Skeletal muscle tissue (tissue), 1 donor: Measurements from ENCODE around the gene NPB. TPM values are rescaled to one million over a fixed set of nuclear protein-coding genes. Genes with fewer than 3 reads are reported as not detected.

Source experiments
- total RNA-seq: library from RNA; depleted of rRNA; stranded (reverse); fragments of >200 nt; gene quantifications from one replicate; pipeline ENCODE4 v1.2.3, GENCODE V29; 2014

The NPB gene
- total RNA-seq, 1 donor from 2014 or later = 1.0 TPM

Other genes with a start within 250 kb of the NPB start
- 1.0 TPM for gene PDE6G, start 245.7 kb upstream of the NPB start, total RNA-seq
- gene OXLD1, start 235.6 kb upstream of the NPB start, total RNA-seq = 10.4 TPM
- gene CCDC137, start 235.5 kb upstream of the NPB start, total RNA-seq = 5.7 TPM
- 25.1 TPM for gene ARL16, start 218.4 kb upstream of the NPB start, total RNA-seq
- 27.7 TPM for gene HGS, start 218.2 kb upstream of the NPB start, total RNA-seq
- gene MRPL12, start 198.9 kb upstream of the NPB start, total RNA-seq = 4.7 TPM
- gene SLC25A10, start 190.0 kb upstream of the NPB start, total RNA-seq = 6.8 TPM
- not detected for gene GCGR, start 98.1 kb upstream of the NPB start, total RNA-seq
- 81.9 TPM for gene MCRIP1, start 68.9 kb upstream of the NPB start, total RNA-seq
- gene PPP1R27, start 67.2 kb upstream of the NPB start, total RNA-seq = 35.0 TPM
- 264 TPM for gene P4HB, start 41.7 kb upstream of the NPB start, total RNA-seq
- gene ARHGDIA, start 30.9 kb upstream of the NPB start, total RNA-seq = 43.3 TPM
- gene ALYREF, start 10.7 kb upstream of the NPB start, total RNA-seq = 78.8 TPM
- 104 TPM for gene ANAPC11, start 10.5 kb upstream of the NPB start, total RNA-seq
- 10.4 TPM for gene PCYT2, start 9.2 kb downstream of the NPB start, total RNA-seq
- gene SIRT7, start 15.9 kb downstream of the NPB start, total RNA-seq = 3.7 TPM
- 8.9 TPM for gene MAFG, start 25.5 kb downstream of the NPB start, total RNA-seq
- gene PYCR1, start 35.1 kb downstream of the NPB start, total RNA-seq = 43.8 TPM
- 16.7 TPM for gene MYADML2, start 45.0 kb downstream of the NPB start, total RNA-seq
- gene NOTUM, start 58.9 kb downstream of the NPB start, total RNA-seq = 0.52 TPM
- 18.8 TPM for gene ASPSCR1, start 75.4 kb downstream of the NPB start, total RNA-seq
- 20.9 TPM for gene CENPX, start 120.6 kb downstream of the NPB start, total RNA-seq
- 7.8 TPM for gene LRRC45, start 121.1 kb downstream of the NPB start, total RNA-seq
- 8.4 TPM for gene RAC3, start 129.4 kb downstream of the NPB start, total RNA-seq
- gene DCXR, start 135.5 kb downstream of the NPB start, total RNA-seq = 20.4 TPM
- gene RFNG, start 149.6 kb downstream of the NPB start, total RNA-seq = 16.7 TPM
- gene GPS1, start 149.7 kb downstream of the NPB start, total RNA-seq = 64.7 TPM
- 24.5 TPM for gene DUS1L, start 163.6 kb downstream of the NPB start, total RNA-seq
- 26.1 TPM for gene FASN, start 196.0 kb downstream of the NPB start, total RNA-seq